PC-9 (cell line): ENCODE data around the gene SMIM38.

Experiments used
- EZH2 ChIP-seq: fragments of 200-600 bp; sonication (generic); IDR thresholded peaks from 2 replicates; pipeline ENCODE4 v1.8.0; 2017; ENCODE audit warnings: antibody characterized with exemption, low read depth
- TF ChIP-seq, protein P1 (sequence below): fragments of 200-600 bp; sonication (generic); conservative IDR thresholded peaks from 2 replicates; pipeline ENCODE4 v1.6.1; 2017; ENCODE audit warnings: mixed run types, antibody characterized with exemption, mild to moderate bottlenecking, moderate library complexity

DNA sequence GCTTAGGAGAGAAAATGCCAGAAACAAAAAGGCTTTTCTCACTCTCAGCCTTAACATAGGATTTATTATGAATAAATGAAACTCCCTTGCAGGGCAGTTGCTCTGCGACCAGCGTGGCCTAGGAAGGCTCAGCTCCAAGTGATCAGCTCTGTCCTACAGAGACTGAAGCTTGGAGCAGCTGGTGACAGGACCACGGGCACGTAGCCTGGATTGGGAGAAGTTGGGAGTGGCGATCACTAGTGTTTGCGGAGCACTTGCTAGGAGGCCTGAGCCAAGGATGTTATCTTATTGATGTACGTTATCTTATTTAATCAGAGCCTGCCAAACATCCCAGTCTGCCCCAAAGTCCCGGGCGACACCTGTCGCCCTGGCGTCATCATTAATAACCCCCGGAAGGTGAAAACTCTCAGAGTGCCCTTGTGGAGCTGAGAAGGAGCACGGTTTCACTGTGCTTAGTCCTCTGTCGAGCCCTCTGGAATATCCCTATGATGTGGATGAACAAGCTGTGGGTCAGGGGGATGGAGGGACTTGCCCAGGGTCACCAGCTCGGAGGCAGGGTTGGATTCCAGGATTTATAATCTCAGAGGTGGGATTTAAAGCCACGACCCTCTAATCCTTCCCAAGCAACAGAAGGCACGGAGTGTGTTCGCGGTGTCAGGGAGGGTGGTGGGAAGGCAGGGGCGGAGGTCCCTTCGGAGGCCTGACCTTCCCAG lies 40.8 kb upstream of the SMIM38 start:
- TF ChIP-seq, protein P1, sequence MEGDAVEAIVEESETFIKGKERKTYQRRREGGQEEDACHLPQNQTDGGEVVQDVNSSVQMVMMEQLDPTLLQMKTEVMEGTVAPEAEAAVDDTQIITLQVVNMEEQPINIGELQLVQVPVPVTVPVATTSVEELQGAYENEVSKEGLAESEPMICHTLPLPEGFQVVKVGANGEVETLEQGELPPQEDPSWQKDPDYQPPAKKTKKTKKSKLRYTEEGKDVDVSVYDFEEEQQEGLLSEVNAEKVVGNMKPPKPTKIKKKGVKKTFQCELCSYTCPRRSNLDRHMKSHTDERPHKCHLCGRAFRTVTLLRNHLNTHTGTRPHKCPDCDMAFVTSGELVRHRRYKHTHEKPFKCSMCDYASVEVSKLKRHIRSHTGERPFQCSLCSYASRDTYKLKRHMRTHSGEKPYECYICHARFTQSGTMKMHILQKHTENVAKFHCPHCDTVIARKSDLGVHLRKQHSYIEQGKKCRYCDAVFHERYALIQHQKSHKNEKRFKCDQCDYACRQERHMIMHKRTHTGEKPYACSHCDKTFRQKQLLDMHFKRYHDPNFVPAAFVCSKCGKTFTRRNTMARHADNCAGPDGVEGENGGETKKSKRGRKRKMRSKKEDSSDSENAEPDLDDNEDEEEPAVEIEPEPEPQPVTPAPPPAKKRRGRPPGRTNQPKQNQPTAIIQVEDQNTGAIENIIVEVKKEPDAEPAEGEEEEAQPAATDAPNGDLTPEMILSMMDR: no peak
- TF ChIP-seq EZH2: no peak
